Measurements from ENCODE around the gene IDS. TPM values are rescaled to one million over a fixed set of nuclear protein-coding genes. Genes with fewer than 3 reads are reported as not detected.

IDS gene
- total and polyA plus RNA-seq, 2 donors (not counting 3 experiments of a cell fraction or from before 2014, with no cell fraction given): 35.2 to 44.0 TPM

DNA sequence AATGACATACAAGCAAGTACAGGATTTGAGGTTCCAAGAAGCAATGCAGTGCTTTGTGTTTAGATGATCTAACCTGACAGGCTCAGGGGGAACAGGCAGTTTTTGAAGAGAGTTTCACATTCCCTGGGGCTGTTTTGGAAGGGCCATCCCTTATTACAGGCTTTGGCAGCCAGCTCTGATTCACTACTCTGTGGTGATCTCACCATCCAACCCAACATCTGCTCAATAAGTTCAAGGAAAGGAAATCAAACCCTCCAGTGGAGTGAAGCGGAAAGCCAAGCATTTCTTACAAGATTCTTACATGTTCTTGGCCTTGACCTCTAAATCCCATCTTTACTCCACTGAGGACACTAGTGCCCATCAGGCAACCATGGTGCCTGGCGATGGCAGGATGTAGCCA, 7.5 kb downstream of the IDS start:
- no peaks in the 10 kb centered on the region for H3K27me3 ChIP-seq (ENCODE audit: control insufficient read depth in 2 of 2, insufficient read depth in 2 of 2, low read length in 2 of 2)
- H3K9ac ChIP-seq (replicated peaks; ENCODE audit: extremely low read depth, insufficient read depth, low read length): no peak overlapping the region
- peaks cover 6% of the 10 kb centered on the region for H3K4me1 ChIP-seq (ENCODE audit: control insufficient read depth, extremely low read depth, insufficient read depth, low read length)
- DNase-seq (ENCODE audit: low read depth, low spot score): no peak
- no peak overlapping the region for H3K27ac ChIP-seq (ENCODE audit: insufficient read depth, low read depth, low read length)
- H3K79me2 ChIP-seq (ENCODE audit: control insufficient read depth, insufficient read depth, low read length): no peaks in the 10 kb centered on the region
- H4K20me1 ChIP-seq (replicated peaks; ENCODE audit: control insufficient read depth, extremely low read depth, insufficient read depth, low read length): no peaks in the 10 kb centered on the region
- TF ChIP-seq, protein P1, sequence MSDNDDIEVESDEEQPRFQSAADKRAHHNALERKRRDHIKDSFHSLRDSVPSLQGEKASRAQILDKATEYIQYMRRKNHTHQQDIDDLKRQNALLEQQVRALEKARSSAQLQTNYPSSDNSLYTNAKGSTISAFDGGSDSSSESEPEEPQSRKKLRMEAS (IDR thresholded peaks at IDR 0.05; ENCODE audit: insufficient read depth, insufficient read length): no peak
- TF ChIP-seq POLR2AphosphoS5 (IDR thresholded peaks at IDR 0.05; ENCODE audit: insufficient read depth, low read depth, low read length) (no peak), EZH2 (IDR thresholded peaks at IDR 0.05; ENCODE audit: borderline replicate concordance, low read depth, low read length, severe bottlenecking) (no peak), JUN (IDR thresholded peaks at IDR 0.05; ENCODE audit: borderline replicate concordance, insufficient read depth, insufficient read length, low read depth) (no peak)
- POLR2A ChIA-PET: no interaction called here
- peaks cover 11 to 13% of the 10 kb centered on the region in 2 experiments for H3K36me3 ChIP-seq (ENCODE audit: control insufficient read depth in 2 of 2, extremely low read depth in 1 of 2, insufficient read depth in 2 of 2, low read length in 2 of 2)
- H3K4me3 ChIP-seq (replicated peaks in 1 of 3; ENCODE audit: insufficient read depth in 1 of 3, low read depth in 1 of 3, low read length in 3 of 3): no peak overlapping the region
- FAIRE-seq: no peak
- dilution Hi-C loops (cut with MboI; ENCODE audit: extremely low pct_ligation_motif_present, low sequenced_read_pairs) (no loop called here), intact Hi-C loops (cut with micrococcal nuclease) (no loop called here)
- no peaks in the 10 kb centered on the region for H3K9me3 ChIP-seq (replicated peaks; ENCODE audit: control insufficient read depth, insufficient read depth, low read length)
- CTCF ChIA-PET: no interaction called here
- H2AFZ ChIP-seq (ENCODE audit: low read depth, low read length): no peak overlapping the region
- BruUV-seq (replicated peaks): no TSS peak
- H3K9me1 ChIP-seq (replicated peaks; ENCODE audit: control insufficient read depth, extremely low read depth, insufficient read depth, low read length): no peaks in the 10 kb centered on the region
- H3K4me2 ChIP-seq (ENCODE audit: insufficient read depth, low read length): no peak overlapping the region

DNA sequence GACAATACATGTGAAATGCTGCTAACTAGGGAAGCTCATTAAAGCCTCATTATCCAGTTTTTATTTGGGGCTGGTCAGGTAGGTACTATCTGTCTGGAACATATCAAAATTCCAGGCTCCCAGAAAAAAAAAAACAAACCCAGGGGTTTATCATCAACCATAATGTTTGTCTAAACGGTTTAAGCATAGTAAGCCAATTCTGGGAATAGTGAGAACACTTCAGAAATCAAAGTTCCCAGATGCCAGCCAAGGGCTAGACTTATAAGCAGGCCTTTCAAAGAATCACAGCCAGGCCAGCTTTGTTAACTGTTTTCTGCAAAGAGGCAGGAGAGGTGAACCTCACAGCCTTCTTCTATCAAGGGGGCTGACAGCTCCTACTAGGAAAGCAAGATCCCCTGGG, 8.1 kb downstream of the IDS start:
- no TSS peak for BruUV-seq (replicated peaks)
- H3K27ac ChIP-seq (ENCODE audit: insufficient read depth, low read depth, low read length): no peak overlapping the region
- H3K27me3 ChIP-seq (ENCODE audit: control insufficient read depth in 2 of 2, insufficient read depth in 2 of 2, low read length in 2 of 2): no peaks in the 10 kb centered on the region
- dilution Hi-C loops (cut with MboI; ENCODE audit: extremely low pct_ligation_motif_present, low sequenced_read_pairs): no loop called here
- H3K36me3 ChIP-seq (ENCODE audit: control insufficient read depth in 2 of 2, extremely low read depth in 1 of 2, insufficient read depth in 2 of 2, low read length in 2 of 2): peaks cover 11 to 13% of the 10 kb centered on the region in 2 experiments
- DNase-seq (ENCODE audit: low read depth, low spot score) (no peak), FAIRE-seq (no peak)
- H2AFZ ChIP-seq (ENCODE audit: low read depth, low read length): no peak overlapping the region
- H3K79me2 ChIP-seq (ENCODE audit: control insufficient read depth, insufficient read depth, low read length): no peaks in the 10 kb centered on the region
- ChIA-PET POLR2A (no interaction called here), CTCF (no interaction called here)
- no peak overlapping the region for H3K9ac ChIP-seq (replicated peaks; ENCODE audit: extremely low read depth, insufficient read depth, low read length)
- no peak overlapping the region for H3K4me2 ChIP-seq (ENCODE audit: insufficient read depth, low read length)
- no peaks in the 10 kb centered on the region for H3K9me3 ChIP-seq (replicated peaks; ENCODE audit: control insufficient read depth, insufficient read depth, low read length)
- TF ChIP-seq MYC (IDR thresholded peaks at IDR 0.05; ENCODE audit: low read depth, low read length) (no peak), POLR2AphosphoS5 (IDR thresholded peaks at IDR 0.05; ENCODE audit: insufficient read depth, low read depth, low read length) (no peak), JUN (IDR thresholded peaks at IDR 0.05; ENCODE audit: borderline replicate concordance, insufficient read depth, insufficient read length, low read depth) (no peak), GATA2 (IDR thresholded peaks at IDR 0.05; ENCODE audit: insufficient read depth, insufficient read length, low read depth, low read length) (no peak), POLR2A (IDR thresholded peaks at IDR 0.05; ENCODE audit: low read depth, low read length) (no peak), FOS (IDR thresholded peaks at IDR 0.05; ENCODE audit: borderline replicate concordance, insufficient read depth, low read length) (no peak), EZH2 (IDR thresholded peaks at IDR 0.05; ENCODE audit: borderline replicate concordance, low read depth, low read length, severe bottlenecking) (no peak)
- TF ChIP-seq, protein P1 (IDR thresholded peaks at IDR 0.05; ENCODE audit: insufficient read depth, insufficient read length): no peak
- TF ChIP-seq, protein P2, sequence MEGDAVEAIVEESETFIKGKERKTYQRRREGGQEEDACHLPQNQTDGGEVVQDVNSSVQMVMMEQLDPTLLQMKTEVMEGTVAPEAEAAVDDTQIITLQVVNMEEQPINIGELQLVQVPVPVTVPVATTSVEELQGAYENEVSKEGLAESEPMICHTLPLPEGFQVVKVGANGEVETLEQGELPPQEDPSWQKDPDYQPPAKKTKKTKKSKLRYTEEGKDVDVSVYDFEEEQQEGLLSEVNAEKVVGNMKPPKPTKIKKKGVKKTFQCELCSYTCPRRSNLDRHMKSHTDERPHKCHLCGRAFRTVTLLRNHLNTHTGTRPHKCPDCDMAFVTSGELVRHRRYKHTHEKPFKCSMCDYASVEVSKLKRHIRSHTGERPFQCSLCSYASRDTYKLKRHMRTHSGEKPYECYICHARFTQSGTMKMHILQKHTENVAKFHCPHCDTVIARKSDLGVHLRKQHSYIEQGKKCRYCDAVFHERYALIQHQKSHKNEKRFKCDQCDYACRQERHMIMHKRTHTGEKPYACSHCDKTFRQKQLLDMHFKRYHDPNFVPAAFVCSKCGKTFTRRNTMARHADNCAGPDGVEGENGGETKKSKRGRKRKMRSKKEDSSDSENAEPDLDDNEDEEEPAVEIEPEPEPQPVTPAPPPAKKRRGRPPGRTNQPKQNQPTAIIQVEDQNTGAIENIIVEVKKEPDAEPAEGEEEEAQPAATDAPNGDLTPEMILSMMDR (IDR thresholded peaks at IDR 0.05; ENCODE audit: extremely low read depth in 1 of 2, insufficient read depth in 1 of 2, low read depth in 1 of 2, low read length in 2 of 2): no peak
- no peaks in the 10 kb centered on the region for H4K20me1 ChIP-seq (replicated peaks; ENCODE audit: control insufficient read depth, extremely low read depth, insufficient read depth, low read length)
- H3K4me1 ChIP-seq (ENCODE audit: control insufficient read depth, extremely low read depth, insufficient read depth, low read length): peaks cover 6% of the 10 kb centered on the region
- no peak overlapping the region for H3K4me3 ChIP-seq (replicated peaks in 1 of 3; ENCODE audit: insufficient read depth in 1 of 3, low read depth in 1 of 3, low read length in 3 of 3)
- H3K9me1 ChIP-seq (replicated peaks; ENCODE audit: control insufficient read depth, extremely low read depth, insufficient read depth, low read length): no peaks in the 10 kb centered on the region
- intact Hi-C loops (cut with micrococcal nuclease): no loop called here

Data from endothelial cell of umbilical vein (primary cell).